HG03196 (cell line): ENCODE results near the gene ODC1.

Source experiments
- ATAC-seq: cut with Tn5 transposase; IDR thresholded peaks from one replicate; pipeline ENCODE4 v1.9.1; 2021; ENCODE audit not compliant: unreplicated experiment

ODC1 gene

GRCh38 chr2:10419553-10420257 is 28.4 kb downstream of the ODC1 start:
- ATAC-seq, result no peak

GRCh38 chr2:10417551-10418335 is 30.4 kb downstream of the ODC1 start:
- ATAC-seq, result no peak

GRCh38 chr2:10415640-10416039 is 32.5 kb downstream of the ODC1 start:
- ATAC-seq, result no peak

GRCh38 chr2:10415048-10415447 is 33.1 kb downstream of the ODC1 start:
- no peak for ATAC-seq

GRCh38 chr2:10414591-10414990 is 33.5 kb downstream of the ODC1 start:
- ATAC-seq, result no peak

GRCh38 chr2:10413991-10414451 is 34.1 kb downstream of the ODC1 start:
- no peak for ATAC-seq

- no peak for ATAC-seq
Measured at GRCh38 chr2:10413503-10413902, 34.6 kb downstream of the ODC1 start.

- ATAC-seq, result no peak
Measured at GRCh38 chr2:10412380-10412779, 35.7 kb downstream of the ODC1 start.

GRCh38 chr2:10411557-10411956 is 36.6 kb downstream of the ODC1 start:
- no peak for ATAC-seq

GRCh38 chr2:10410823-10411437 is 37.2 kb downstream of the ODC1 start:
- ATAC-seq, result no peak

GRCh38 chr2:10410001-10410822 is 37.9 kb downstream of the ODC1 start:
- peak; percentile 63 for ATAC-seq

- peak; percentile 45 for ATAC-seq
Measured at GRCh38 chr2:10408649-10409579, 39.2 kb downstream of the ODC1 start.

- ATAC-seq, result peak; percentile 39
Measured at GRCh38 chr2:10407841-10408648, 40.1 kb downstream of the ODC1 start.

- ATAC-seq, result no peak
Measured at GRCh38 chr2:10407432-10407831, 40.7 kb downstream of the ODC1 start.

- ATAC-seq, result no peak
Measured at GRCh38 chr2:10406491-10407188, 41.5 kb downstream of the ODC1 start.

- ATAC-seq, result no peak
Measured at GRCh38 chr2:10406016-10406415, 42.1 kb downstream of the ODC1 start.

- no peak for ATAC-seq
Measured at GRCh38 chr2:10405448-10405847, 42.7 kb downstream of the ODC1 start.

- no peak for ATAC-seq
Measured at GRCh38 chr2:10404324-10405143, 43.6 kb downstream of the ODC1 start.
